Stimulated activated CD8-positive, alpha-beta memory T cell treated with anti-CD3 and anti-CD28 coated beads, Interleukin-12 subunit alpha, Interleukin-12 subunit beta, amount 100 ng/mL, for 4 hours (primary cell): ENCODE results near the gene PDE12.
"Not testable (repeated sequence)": the region's sequence is repeated elsewhere in the genome, so short reads cannot be mapped to it uniquely, and the experiment has no call there.

ENCODE experiments used
- DNase-seq: peaks from one replicate; pipeline ENCODE4 v3.0.0-alpha.2; 2020; ENCODE audit warnings: low read depth

Gene PDE12

DNA sequence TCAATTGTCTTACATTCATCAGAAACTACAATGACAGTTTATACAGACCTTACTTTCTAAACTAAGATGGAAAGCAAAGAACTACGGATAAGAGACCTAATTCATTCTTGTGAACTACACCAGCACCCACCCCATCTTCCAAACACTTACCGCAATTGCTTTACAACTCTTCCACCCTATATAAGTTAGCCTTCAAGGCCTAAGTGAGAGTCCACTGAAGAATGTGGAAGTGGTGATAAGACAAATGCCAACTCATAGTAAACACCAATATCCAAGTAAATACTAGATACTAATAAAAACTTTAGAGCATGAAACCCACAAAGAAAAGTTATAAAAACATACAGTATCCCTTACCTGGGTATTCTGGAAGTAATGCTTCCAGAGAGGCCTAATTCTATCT is 27.5 kb downstream of the PDE12 start:
- no peak for DNase-seq

- no peak for DNase-seq
Observed at GRCh38 chr3:57586778-57587177, 30.7 kb downstream of the PDE12 start.

GRCh38 chr3:57587905-57588304 is 31.8 kb downstream of the PDE12 start:
- DNase-seq = no peak

DNA sequence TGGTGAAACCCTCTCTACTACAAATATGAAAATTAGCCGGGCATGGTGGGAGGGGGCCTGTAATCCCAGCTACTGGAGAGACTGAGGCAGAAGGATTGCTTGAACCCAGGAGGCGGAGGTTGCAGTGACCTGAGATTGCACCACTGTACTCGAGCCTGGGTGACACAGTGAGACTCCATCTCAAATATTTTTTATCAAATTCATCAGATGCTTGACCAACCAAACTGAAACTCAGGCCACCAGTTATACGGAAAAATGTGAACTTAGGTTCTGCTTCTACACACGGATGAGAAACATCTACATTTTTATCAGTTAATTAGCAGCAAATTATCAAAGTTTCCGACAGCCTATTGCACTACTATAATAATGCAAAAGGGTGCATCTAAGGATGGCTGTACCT is 36.2 kb downstream of the PDE12 start:
- no peak for DNase-seq

GRCh38 chr3:57594144-57594543 is 38.1 kb downstream of the PDE12 start:
- no peak for DNase-seq

GRCh38 chr3:57594576-57594975 is 38.5 kb downstream of the PDE12 start:
- no peak for DNase-seq

- DNase-seq = peak; percentile 45
Observed at GRCh38 chr3:57596495-57597126, 40.5 kb downstream of the PDE12 start.

DNA sequence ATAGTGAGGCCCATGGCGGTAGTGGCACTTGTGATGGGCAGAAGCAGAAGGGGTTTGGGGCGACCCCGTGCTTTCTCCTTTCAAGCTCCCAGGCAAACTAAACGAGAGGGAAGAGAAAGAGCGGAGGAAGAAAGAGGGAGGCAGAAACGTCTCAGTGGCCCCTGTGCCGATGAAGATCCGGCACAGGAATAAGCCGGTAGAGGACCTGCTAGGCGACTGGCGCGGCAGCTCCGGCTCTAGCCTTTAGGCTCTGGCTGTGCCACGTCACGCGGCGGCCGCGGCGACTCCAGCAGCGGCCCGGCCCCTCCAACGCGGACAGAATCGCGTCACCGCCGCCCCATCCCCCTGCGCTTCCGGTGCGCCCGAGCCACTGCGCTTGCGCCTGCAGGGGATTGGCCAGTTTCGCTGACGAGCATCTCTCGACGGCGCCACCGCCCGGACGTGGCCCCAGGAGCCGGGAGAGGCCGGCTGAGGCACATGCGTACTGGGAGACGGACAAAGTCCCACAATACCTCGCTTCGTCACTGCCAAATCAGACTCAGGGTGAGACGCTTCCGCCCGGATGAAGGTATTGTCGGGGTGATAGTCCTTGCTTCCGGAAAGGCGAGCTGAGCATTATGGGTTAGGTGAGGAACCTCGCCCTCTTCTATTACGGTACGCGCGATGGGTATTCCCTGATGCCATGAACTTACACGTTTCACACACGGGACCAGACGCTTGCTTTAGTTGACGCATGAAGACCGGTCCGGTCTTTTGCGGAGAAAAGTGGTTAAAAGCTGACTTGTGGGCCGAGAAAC is 41.3 kb downstream of the PDE12 start, which contains the start of gene ARF4:
ARF4 (minus strand) TSS at position 218 of the 797 bp plus-strand sequence; CDS start at position 14, 204 bp downstream.
- peak; percentile 100 for DNase-seq

DNA sequence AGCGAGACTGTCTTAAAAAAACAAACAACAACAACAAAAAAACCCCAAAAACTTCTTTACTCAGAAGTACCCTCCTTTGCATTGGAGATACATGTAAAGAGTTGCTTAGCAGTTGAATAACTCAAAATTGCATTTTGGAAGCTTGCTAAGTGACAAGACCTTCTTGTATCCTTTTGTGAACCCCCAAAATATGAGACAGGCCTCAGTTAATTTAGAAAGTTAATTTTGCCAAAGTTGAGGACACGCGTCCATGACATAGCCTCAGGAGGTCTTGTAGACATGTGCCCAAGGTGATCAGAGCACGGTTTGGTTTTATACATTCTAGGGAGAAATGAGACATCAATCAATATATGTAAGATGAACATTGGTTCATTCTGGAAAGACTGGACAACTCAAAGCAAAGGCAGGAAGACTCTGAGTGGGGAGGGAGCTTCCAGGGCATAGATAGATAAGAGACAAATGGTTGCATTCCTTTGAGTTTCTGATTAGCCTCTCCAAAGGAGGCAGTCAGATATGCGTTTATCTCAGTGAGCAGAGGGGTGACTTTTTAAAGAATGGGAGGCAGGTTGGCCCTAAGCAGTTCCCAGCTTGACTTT is 42.8 kb downstream of the PDE12 start:
- DNase-seq = no peak

DNA sequence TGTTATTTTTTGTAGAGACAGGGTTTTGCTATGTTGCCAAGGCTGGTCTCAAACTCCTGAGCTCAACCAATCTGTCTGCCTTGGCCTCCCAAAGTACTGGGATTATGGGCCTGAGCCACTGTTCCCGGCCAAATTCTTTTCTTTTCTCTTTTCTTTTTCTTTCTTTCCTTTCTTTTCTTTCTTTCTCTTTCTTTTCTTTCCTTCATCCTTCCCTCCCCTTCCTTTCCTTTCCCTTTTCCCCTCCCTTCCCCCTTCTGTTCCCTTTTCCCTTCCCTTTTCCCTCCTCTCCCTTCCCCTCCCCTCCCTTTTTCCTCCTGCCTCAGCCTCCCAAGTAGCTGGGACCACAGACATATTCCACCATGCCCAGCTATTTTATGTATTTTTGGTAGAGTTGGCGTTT is 44.1 kb downstream of the PDE12 start:
- no peak for DNase-seq

- no peak for DNase-seq
Observed at GRCh38 chr3:57604971-57605370, 48.9 kb downstream of the PDE12 start.

GRCh38 chr3:57605683-57606082 is 49.6 kb downstream of the PDE12 start:
- DNase-seq = no peak

- not testable (repeated sequence) for DNase-seq
Observed at GRCh38 chr3:57611870-57612269, 55.8 kb downstream of the PDE12 start.

GRCh38 chr3:57616233-57616632 is 60.2 kb downstream of the PDE12 start:
- DNase-seq = no peak
